ENCODE data around the gene PDGFD.

Gene PDGFD

DNA sequence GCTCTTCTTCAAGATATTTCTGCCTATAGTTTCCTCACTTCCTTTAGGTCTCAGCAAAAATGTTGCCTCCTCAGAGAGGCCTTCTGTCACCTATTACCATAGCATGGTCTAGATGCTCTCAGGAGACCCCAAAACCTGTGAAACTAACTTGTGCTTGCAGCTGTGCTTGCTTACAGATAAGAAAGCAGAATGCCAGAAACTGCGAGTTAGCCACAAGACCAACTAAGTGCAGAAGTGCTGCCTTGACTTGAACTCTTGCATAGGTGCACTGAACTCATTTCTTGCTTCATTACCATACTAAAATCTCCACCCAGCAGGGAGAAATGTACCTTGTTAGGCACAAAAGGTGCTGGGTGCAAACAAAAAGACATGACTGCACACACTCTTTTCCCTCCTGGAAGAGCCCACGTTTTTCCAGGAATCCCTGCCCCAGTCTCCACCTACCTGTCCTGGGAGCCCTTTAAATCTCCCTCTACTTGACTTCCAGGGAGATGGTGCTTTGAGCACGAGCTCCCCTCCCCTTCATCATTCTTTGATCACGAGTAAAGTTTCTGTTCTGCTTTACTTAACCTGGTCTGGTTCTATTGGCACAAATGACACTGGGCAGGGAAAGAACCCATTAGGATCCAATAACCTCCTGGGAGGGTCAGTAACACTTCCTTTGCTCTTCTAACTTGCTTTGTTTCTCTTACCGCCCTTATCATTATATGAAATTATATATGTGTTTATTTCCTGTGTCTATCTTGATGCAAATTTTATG, 265.2 kb downstream of the PDGFD start:
- Histone ChIP-seq H3K9me3 (ENCODE audit: severe bottlenecking) (no peaks in the 10 kb centered on the region), H3K27ac (ENCODE audit: poor library complexity, severe bottlenecking) (no peak overlapping the region), H3K4me3 (ENCODE audit: severe bottlenecking) (no peak overlapping the region), H3K36me3 (ENCODE audit: low read depth) (no peaks in the 10 kb centered on the region), H3K27me3 (ENCODE audit: insufficient read depth, poor library complexity, severe bottlenecking) (no peaks in the 10 kb centered on the region), H3K4me1 (ENCODE audit: insufficient read depth, poor library complexity, severe bottlenecking) (no peaks in the 10 kb centered on the region)
- ATAC-seq (ENCODE audit: low read depth) = no peak
- no peak for DNase-seq (ENCODE audit: low spot score)
- no peak for TF ChIP-seq CTCF (IDR thresholded peaks at IDR 0.05; ENCODE audit: poor library complexity, severe bottlenecking)

GRCh38 chr11:103898065-103898464, 265.9 kb downstream of the PDGFD start:
- no peaks in the 10 kb centered on the region for H3K36me3 ChIP-seq (ENCODE audit: low read depth)
- H3K4me3 ChIP-seq (ENCODE audit: severe bottlenecking) = no peak overlapping the region
- no peaks in the 10 kb centered on the region for H3K9me3 ChIP-seq (ENCODE audit: severe bottlenecking)
- DNase-seq (ENCODE audit: low spot score) (no peak), ATAC-seq (ENCODE audit: low read depth) (no peak)
- no peaks in the 10 kb centered on the region for H3K4me1 ChIP-seq (ENCODE audit: insufficient read depth, poor library complexity, severe bottlenecking)
- TF ChIP-seq CTCF (IDR thresholded peaks at IDR 0.05; ENCODE audit: poor library complexity, severe bottlenecking) = no peak
- H3K27me3 ChIP-seq (ENCODE audit: insufficient read depth, poor library complexity, severe bottlenecking) = no peaks in the 10 kb centered on the region
- H3K27ac ChIP-seq (ENCODE audit: poor library complexity, severe bottlenecking) = no peak overlapping the region

DNA sequence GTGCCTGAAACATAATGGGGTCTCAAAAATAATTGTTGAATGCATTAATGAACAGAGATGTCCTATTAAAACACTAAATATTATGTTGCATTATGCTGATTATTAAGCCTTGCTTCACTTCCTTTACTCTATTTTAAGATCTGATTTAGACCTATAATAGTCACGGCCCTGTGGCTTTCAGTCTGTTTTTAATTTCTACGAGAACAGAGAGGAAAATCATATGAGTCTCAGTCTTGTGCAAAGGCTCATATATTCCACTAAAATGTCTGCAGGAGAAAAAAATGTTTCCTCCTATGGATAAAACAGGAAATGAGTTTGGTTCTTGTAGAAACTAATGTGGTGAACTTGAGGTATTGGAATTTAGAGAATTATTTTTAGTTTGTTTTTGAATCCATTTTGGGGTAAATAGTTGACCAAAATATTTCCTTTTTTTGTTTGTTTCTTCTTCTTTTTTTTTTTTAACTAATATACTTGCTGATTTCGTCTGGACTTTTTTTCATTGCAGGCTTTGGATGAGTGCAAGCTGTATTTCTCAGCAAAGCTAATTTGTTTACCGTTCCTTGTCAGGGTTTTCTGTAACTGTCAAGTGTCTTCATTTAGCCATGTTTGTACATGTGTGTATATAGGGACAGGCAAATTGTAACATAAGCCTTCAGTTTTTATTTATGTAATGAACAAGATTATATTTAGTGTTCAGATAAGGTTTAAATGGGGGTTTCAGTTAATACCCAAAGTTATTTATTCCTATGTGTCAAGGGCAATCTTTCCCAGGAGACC, 266.6 kb downstream of the PDGFD start:
- no peak for ATAC-seq (ENCODE audit: low read depth)
- Histone ChIP-seq H3K4me3 (ENCODE audit: severe bottlenecking) (no peak overlapping the region), H3K27me3 (ENCODE audit: insufficient read depth, poor library complexity, severe bottlenecking) (no peaks in the 10 kb centered on the region), H3K9me3 (ENCODE audit: severe bottlenecking) (no peaks in the 10 kb centered on the region), H3K4me1 (ENCODE audit: insufficient read depth, poor library complexity, severe bottlenecking) (no peaks in the 10 kb centered on the region), H3K36me3 (ENCODE audit: low read depth) (no peaks in the 10 kb centered on the region), H3K27ac (ENCODE audit: poor library complexity, severe bottlenecking) (no peak overlapping the region)
- no peak for TF ChIP-seq CTCF (IDR thresholded peaks at IDR 0.05; ENCODE audit: poor library complexity, severe bottlenecking)
- no peak for DNase-seq (ENCODE audit: low spot score)

DNA sequence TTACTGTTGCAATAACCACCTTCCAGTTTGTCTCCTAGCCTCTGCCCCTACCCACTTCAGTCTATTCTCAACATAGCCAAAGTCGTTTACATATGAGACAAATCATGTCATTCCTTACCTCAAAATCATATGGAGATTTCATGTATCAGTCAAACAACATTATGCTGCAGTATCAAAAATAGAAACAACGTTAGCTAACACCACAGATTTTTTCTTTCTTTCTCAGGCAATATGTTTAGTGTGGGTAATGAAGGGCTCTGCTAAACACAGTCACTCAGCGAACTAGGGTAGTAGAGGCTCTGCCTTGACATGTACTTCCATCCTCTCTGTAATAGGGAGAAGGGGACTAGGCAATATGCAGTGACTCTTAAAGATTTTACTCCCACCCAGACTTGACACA, 268.8 kb downstream of the PDGFD start:
- Histone ChIP-seq H3K9me3 (ENCODE audit: severe bottlenecking) (no peaks in the 10 kb centered on the region), H3K36me3 (ENCODE audit: low read depth) (no peaks in the 10 kb centered on the region), H3K27me3 (ENCODE audit: insufficient read depth, poor library complexity, severe bottlenecking) (no peaks in the 10 kb centered on the region), H3K4me1 (ENCODE audit: insufficient read depth, poor library complexity, severe bottlenecking) (no peaks in the 10 kb centered on the region), H3K27ac (ENCODE audit: poor library complexity, severe bottlenecking) (no peak overlapping the region), H3K4me3 (ENCODE audit: severe bottlenecking) (no peak overlapping the region)
- TF ChIP-seq CTCF (IDR thresholded peaks at IDR 0.05; ENCODE audit: poor library complexity, severe bottlenecking) = no peak
- DNase-seq (ENCODE audit: low spot score) = no peak
- no peak for ATAC-seq (ENCODE audit: low read depth)

- DNase-seq (ENCODE audit: low spot score) = no peak
- Histone ChIP-seq H3K4me3 (ENCODE audit: severe bottlenecking) (no peak overlapping the region), H3K36me3 (ENCODE audit: low read depth) (no peaks in the 10 kb centered on the region), H3K4me1 (ENCODE audit: insufficient read depth, poor library complexity, severe bottlenecking) (no peaks in the 10 kb centered on the region), H3K27me3 (ENCODE audit: insufficient read depth, poor library complexity, severe bottlenecking) (no peaks in the 10 kb centered on the region), H3K9me3 (ENCODE audit: severe bottlenecking) (no peaks in the 10 kb centered on the region), H3K27ac (ENCODE audit: poor library complexity, severe bottlenecking) (no peak overlapping the region)
- TF ChIP-seq CTCF (IDR thresholded peaks at IDR 0.05; ENCODE audit: poor library complexity, severe bottlenecking) = no peak
- no peak for ATAC-seq (ENCODE audit: low read depth)
Observed at GRCh38 chr11:103894673-103895072, 269.3 kb downstream of the PDGFD start.
